GM13977 (cell line): ENCODE data around the gene COLGALT1.
"Not testable (repeated sequence)": the region's sequence is repeated elsewhere in the genome, so short reads cannot be mapped to it uniquely, and the experiment has no call there.

Experiments used
- DNase-seq: peaks from one replicate; pipeline ENCODE4 v3.0.0; 2012; ENCODE audit warnings: low spot score
- in situ Hi-C: fragments of 300-500 bp; cut with MboI; formaldehyde crosslinking; loops from one replicate; pipeline ENCODE4 v1.12.0; 2022; ENCODE audit warnings: low sequenced_read_pairs, low pct_unique_long_range_greater_than_20kb, mixed read lengths, inconsistent platforms; ENCODE audit not compliant: unreplicated experiment
- TF ChIP-seq, protein P1 (sequence below): IDR thresholded peaks from 2 replicates; pipeline ENCODE4 v1.5.1; 2012; ENCODE audit warnings: mild to moderate bottlenecking, control low read depth; ENCODE audit not compliant: insufficient read depth; ENCODE audit errors: extremely low read depth, missing control alignments

Gene COLGALT1

DNA sequence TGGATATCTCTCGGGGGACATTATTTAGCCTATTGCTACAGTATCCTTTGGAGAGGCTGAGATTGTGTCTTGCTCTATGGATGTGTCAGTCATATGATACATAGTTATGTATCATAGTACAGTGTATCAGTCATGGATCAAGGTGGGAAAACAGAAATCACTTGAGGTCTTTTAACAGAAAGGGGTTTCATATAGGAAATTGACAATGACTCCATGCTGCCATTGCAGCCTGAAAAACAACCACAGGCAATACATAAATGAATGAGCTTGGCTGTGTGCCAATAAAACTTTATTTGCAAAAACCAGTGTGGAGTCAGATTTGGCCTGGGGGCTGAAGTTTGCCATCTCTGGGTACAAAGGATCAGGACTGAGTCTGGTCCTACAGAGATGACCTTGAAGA lies 35.4 kb downstream of the COLGALT1 start:
- in situ Hi-C loops, result no loop called here
- TF ChIP-seq, protein P1, sequence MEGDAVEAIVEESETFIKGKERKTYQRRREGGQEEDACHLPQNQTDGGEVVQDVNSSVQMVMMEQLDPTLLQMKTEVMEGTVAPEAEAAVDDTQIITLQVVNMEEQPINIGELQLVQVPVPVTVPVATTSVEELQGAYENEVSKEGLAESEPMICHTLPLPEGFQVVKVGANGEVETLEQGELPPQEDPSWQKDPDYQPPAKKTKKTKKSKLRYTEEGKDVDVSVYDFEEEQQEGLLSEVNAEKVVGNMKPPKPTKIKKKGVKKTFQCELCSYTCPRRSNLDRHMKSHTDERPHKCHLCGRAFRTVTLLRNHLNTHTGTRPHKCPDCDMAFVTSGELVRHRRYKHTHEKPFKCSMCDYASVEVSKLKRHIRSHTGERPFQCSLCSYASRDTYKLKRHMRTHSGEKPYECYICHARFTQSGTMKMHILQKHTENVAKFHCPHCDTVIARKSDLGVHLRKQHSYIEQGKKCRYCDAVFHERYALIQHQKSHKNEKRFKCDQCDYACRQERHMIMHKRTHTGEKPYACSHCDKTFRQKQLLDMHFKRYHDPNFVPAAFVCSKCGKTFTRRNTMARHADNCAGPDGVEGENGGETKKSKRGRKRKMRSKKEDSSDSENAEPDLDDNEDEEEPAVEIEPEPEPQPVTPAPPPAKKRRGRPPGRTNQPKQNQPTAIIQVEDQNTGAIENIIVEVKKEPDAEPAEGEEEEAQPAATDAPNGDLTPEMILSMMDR, result no peak
- DNase-seq, result no peak

DNA sequence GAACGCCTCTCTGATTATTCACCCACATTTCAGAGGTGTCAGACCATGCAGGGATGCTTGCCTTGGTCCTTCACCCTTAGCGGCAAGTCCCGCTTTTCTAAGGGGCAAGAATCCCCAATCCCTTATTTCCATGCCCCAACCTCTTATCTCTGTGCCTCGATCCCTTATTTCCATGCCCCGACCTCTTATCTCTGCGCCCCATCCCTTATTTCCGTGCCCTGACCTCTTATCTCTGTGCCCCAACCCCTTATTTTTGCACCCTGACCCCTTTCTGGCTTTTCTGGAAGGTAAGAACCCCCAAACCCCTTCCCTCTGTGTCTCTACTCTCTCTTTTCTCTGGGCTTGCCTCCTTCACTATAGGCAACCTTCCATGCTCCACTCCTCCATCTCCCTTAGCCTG lies 38.8 kb downstream of the COLGALT1 start:
- DNase-seq, in situ Hi-C loops: not testable (repeated sequence)

DNA sequence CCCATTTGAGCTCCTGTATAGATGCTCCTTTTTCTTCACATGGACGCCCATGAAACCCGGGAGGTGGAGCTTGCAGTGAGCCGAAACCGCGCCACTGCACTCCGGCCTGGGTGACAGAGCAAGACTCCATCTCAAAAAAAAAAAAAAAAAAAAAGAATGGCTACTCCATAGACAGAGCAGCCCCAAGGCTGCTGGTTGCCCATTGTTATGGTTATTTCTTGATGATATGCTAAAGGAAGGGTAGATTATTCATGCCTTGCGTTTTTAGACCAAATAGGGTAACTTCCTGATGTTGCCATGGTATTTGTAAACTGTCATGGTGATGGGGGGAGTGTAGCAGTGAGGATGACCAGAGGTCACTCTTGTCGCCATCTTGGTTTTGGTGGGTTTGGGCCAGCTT lies 42.6 kb downstream of the COLGALT1 start:
- in situ Hi-C loops, DNase-seq: not testable (repeated sequence)

GRCh38 chr19:17598953-17599352 lies 43.5 kb downstream of the COLGALT1 start:
- in situ Hi-C loops, result no loop called here
- DNase-seq, result no peak
- TF ChIP-seq, protein P1, result no peak

GRCh38 chr19:17599780-17600179 lies 44.3 kb downstream of the COLGALT1 start:
- in situ Hi-C loops, result no loop called here
- DNase-seq, result no peak
- TF ChIP-seq, protein P1, result no peak

DNA sequence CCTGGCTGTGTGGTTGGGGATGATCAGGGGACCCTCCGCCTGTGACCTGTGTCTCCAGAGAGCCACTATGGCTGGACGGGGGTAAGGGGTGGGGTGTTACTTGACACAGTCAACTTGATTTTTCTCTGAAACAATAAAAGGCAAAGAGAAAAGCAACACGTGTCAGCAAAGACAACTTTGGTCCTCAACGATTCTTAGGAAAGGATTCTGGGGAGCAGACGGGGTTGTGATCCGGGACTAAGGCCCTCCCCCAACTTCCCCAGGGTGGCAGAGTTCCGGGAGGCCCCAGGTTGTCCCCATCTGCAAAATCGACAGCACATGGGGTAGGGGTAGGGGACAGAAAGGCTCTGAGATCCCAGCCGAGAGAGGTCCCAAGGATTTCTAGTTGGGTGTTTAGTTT lies 46.2 kb downstream of the COLGALT1 start:
- TF ChIP-seq, protein P1, result no peak
- in situ Hi-C loops, result no loop called here
- DNase-seq, result no peak

- in situ Hi-C loops, result no loop called here
- TF ChIP-seq, protein P1, result no peak
- DNase-seq, result no peak
These were observed 46.8 kb downstream of the COLGALT1 start for GRCh38 chr19:17602217-17602616.

DNA sequence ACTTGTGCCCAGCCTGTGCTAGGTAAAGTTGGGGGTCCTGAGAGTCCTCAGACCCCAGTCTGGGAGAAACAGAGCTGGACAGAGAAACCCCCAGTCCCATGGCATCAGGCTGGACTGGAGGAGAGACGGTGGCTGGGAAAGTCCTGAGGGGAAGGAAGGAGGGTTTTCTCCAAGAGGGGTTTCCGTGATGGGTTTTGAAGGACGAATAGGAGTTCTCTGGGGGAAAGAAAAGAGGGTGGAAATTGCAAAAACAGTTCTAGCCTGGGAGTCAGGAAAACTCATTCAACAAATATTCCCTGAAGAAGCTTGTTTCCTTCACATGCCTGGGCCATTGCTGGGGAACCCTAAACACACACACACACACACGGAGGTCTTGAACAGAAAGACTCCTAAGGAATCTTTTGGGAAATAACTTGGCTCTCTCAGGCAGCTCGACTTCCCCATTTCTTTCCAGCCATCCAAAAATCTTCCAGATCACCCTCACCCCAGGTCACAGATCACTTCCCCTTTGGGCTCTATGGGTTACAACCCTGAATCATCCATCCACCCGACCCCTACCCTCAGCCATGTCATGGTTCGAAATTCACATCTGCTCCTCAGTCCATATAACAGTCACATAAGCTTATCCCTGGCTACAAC lies 47.5 kb downstream of the COLGALT1 start:
- in situ Hi-C loops, result no loop called here
- TF ChIP-seq, protein P1, result no peak
- DNase-seq, result no peak
